Measurements from ENCODE around the gene PTPRM.

GRCh38 chr18:7850446-7850845 lies 283.3 kb downstream of the PTPRM start:
- TF ChIP-seq CTCF (IDR thresholded peaks at IDR 0.05) (no peak), POLR2A (IDR thresholded peaks at IDR 0.05; ENCODE audit: low read depth) (no peak)

Measured in esophagus muscularis mucosa (tissue), 3 donors.